MM.1S (cell line): ENCODE results near the gene IFNK.

Experiments
- EZH2 ChIP-seq: fragments of 300-600 bp; sonication (generic); optimal IDR thresholded peaks from 2 replicates; pipeline ENCODE3; 2017; ENCODE audit warnings: low read depth, mild to moderate bottlenecking, antibody characterized with exemption, low read length, mixed read lengths
- TF ChIP-seq, protein P1 (sequence below): fragments of 300-600 bp; sonication (generic); IDR thresholded peaks from 2 replicates; pipeline ENCODE4 v1.5.1; 2016; ENCODE audit warnings: antibody characterized with exemption, low read length, mixed read lengths

DNA sequence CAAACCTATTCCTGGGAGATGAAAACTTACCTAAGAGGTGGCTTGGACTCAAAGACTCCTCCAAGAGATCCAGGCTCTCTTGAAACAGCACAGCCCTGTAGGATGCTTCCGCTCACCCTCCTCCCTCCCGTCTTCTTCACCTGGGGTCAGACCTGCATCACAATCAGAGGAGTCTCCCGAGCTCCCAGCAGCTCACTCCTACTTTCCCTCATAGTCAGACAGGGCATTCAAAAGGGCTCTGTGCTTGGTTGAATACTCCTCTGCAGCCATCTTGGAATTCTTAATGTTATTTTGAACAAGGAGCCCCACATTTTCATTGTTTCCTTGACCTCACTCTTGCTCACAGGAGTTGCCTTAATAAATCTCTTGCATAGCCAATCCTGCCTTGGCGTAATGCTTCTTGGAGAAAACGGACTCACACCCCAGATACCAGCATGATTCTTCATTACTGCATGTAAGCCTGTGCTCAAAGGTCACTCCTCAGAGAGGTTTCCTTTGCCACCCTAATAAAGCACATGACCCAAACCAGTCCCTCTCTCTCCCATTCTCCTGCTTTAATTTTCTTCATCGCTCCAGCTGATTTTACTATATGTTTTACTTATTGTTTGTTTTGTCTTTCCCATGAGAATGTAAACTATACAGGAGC lies 47.1 kb upstream of the IFNK start:
- TF ChIP-seq, protein P1, sequence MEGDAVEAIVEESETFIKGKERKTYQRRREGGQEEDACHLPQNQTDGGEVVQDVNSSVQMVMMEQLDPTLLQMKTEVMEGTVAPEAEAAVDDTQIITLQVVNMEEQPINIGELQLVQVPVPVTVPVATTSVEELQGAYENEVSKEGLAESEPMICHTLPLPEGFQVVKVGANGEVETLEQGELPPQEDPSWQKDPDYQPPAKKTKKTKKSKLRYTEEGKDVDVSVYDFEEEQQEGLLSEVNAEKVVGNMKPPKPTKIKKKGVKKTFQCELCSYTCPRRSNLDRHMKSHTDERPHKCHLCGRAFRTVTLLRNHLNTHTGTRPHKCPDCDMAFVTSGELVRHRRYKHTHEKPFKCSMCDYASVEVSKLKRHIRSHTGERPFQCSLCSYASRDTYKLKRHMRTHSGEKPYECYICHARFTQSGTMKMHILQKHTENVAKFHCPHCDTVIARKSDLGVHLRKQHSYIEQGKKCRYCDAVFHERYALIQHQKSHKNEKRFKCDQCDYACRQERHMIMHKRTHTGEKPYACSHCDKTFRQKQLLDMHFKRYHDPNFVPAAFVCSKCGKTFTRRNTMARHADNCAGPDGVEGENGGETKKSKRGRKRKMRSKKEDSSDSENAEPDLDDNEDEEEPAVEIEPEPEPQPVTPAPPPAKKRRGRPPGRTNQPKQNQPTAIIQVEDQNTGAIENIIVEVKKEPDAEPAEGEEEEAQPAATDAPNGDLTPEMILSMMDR = no peak
- no peak for TF ChIP-seq EZH2
